GM23248 (cell line): ENCODE data around the gene TFF1. TPM values are rescaled to one million over a fixed set of nuclear protein-coding genes. Genes with fewer than 3 reads are reported as not detected.

Experiments used
- DNase-seq: peaks from one replicate; pipeline ENCODE4 v3.0.0-alpha.2; 2015
- H2AFZ ChIP-seq: fragments of 200-600 bp; sonication (generic); 2 replicates; pipeline ENCODE4 v1.6.1; 2016; ENCODE audit warnings: antibody characterized with exemption
- H3F3A ChIP-seq: fragments of 200-600 bp; sonication (generic); 2 replicates; pipeline ENCODE4 v1.6.1; 2016; ENCODE audit warnings: mild to moderate bottlenecking, antibody characterized with exemption, mixed run types; ENCODE audit not compliant: insufficient read depth
- H3K27ac ChIP-seq: fragments of 200-600 bp; sonication (generic); 2 replicates; pipeline ENCODE4 v1.5.1; 2016; ENCODE audit warnings: mild to moderate bottlenecking
- H3K27me3 ChIP-seq: fragments of 200-600 bp; sonication (generic); replicated peaks from 2 replicates; pipeline ENCODE4 v1.6.1; 2016; ENCODE audit warnings: mild to moderate bottlenecking; ENCODE audit not compliant: insufficient read depth
- H3K36me3 ChIP-seq: fragments of 200-600 bp; sonication (generic); 2 replicates; pipeline ENCODE4 v1.6.1; 2016; ENCODE audit warnings: low read depth, mild to moderate bottlenecking
- H3K4me1 ChIP-seq: fragments of 200-600 bp; sonication (generic); 2 replicates; pipeline ENCODE4 v1.6.1; 2016; ENCODE audit warnings: mild to moderate bottlenecking; ENCODE audit not compliant: insufficient read depth
- H3K4me2 ChIP-seq: fragments of 200-600 bp; sonication (generic); one replicate; pipeline ENCODE4 v1.6.1; 2016; ENCODE audit warnings: mild to moderate bottlenecking; ENCODE audit not compliant: unreplicated experiment
- H3K4me3 ChIP-seq: fragments of 200-600 bp; sonication (generic); 2 replicates; pipeline ENCODE4 v1.5.1; 2016; ENCODE audit warnings: mild to moderate bottlenecking
- H3K79me2 ChIP-seq: fragments of 200-600 bp; sonication (generic); 2 replicates; pipeline ENCODE4 v1.6.1; 2016; ENCODE audit warnings: mild to moderate bottlenecking; ENCODE audit not compliant: insufficient read depth
- H3K9ac ChIP-seq: fragments of 200-600 bp; sonication (generic); 2 replicates; pipeline ENCODE4 v1.6.1; 2016; ENCODE audit warnings: mild to moderate bottlenecking
- H3K9me2 ChIP-seq: fragments of 200-600 bp; sonication (generic); 2 replicates; pipeline ENCODE4 v1.6.1; 2016; ENCODE audit warnings: mixed run types, mild to moderate bottlenecking, moderate library complexity; ENCODE audit not compliant: insufficient read depth
- H3K9me3 ChIP-seq: fragments of 200-600 bp; sonication (generic); one replicate; pipeline ENCODE4 v1.6.1; 2017; ENCODE audit warnings: low read depth
- H4K20me1 ChIP-seq: fragments of 200-600 bp; sonication (generic); 2 replicates; pipeline ENCODE4 v1.6.0; 2016; ENCODE audit not compliant: insufficient read depth
- EZH2 ChIP-seq: fragments of 200-600 bp; sonication (generic); IDR thresholded peaks from 2 replicates; pipeline ENCODE4 v1.6.1; 2018; ENCODE audit warnings: antibody characterized with exemption, mild to moderate bottlenecking; ENCODE audit not compliant: insufficient read depth, poor library complexity, severe bottlenecking
- EZH2phosphoT487 ChIP-seq: fragments of 200-600 bp; sonication (generic); IDR thresholded peaks from 2 replicates; pipeline ENCODE4 v1.6.1; 2018; ENCODE audit warnings: antibody characterized with exemption, moderate library complexity, mild to moderate bottlenecking, low read depth; ENCODE audit not compliant: insufficient read depth
- WGBS, 2 experiments: methylation state at CpG; one replicate each; pipeline ENCODE4 v1.1.6; 2015 to 2017; ENCODE audit warnings: low lambda C conversion rate in 2 of 2, low coverage in 1 of 2; ENCODE audit errors: missing lambda C conversion rate in 2 of 2; 5-methylcytosine and 5-hydroxymethylcytosine counted together
- in situ Hi-C: fragments of 300-500 bp; cut with MboI; formaldehyde crosslinking; loops from 2 replicates; pipeline ENCODE4 v1.15.0; 2020
- polyA plus RNA-seq: library from polyadenylated mRNA; unstranded; fragments of >200 nt; fragmentation: Nextera tagmentation; extraction: Ambion mirVana; gene quantifications from 2 replicates; pipeline ENCODE4 v1.2.1, GENCODE V29; 2016
- total RNA-seq: library from RNA; depleted of rRNA; stranded (reverse); fragments of >200 nt; shearing (Covaris generic); gene quantifications from 2 replicates; pipeline ENCODE4 v1.2.3, GENCODE V29; 2014

TFF1 gene
- total and polyA plus RNA-seq, 2 experiments from 2014 or later = not detected

DNA sequence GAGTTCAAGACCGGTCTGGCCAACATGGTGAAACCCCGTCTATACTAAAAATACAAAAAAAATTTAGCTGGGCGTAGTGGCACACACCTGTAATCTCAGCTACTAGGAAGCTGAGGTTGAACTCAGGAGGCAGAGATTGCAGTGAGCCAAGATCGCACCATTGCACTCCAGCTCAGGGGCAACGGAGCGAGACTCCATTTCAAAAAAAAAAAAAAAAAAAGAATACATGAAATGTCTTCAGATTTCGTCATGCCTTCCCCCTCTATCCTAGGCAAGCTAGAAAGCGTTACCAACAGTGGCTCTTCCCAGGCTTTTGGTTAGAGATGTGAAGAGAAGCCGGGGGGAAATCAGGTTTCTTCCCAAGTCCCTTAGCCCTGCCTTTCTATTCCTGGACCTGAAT, 3.6 kb downstream of the TFF1 start:
- 58 to 59% methylated on average over 9 of the region's 9 CpGs for WGBS, 2 experiments

DNA sequence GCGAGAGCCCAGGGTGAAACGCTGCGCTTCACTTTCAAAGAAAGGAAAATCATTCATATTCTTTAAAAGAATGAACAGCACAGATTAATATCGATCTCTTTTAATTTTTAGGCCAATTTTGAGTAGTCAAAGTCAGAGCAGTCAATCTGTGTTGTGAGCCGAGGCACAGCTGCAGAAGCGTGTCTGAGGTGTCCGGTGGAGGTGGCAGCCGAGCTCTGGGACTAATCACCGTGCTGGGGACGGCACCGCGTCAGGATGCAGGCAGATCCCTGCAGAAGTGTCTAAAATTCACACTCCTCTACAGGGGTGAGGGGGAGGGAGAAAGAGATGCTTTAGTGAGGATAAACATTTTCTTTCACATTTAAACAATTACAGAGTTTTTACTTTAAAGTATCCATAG, 4.1 kb downstream of the TFF1 start:
- 30 to 34% methylated on average over 12 of the region's 12 CpGs for WGBS, 2 experiments
- no peak for DNase-seq
- Histone ChIP-seq H2AFZ (no peak overlapping the region), H3K4me2 (no peak overlapping the region), H3F3A (no peaks in the 10 kb centered on the region), H3K79me2 (no peaks in the 10 kb centered on the region), H3K36me3 (no peaks in the 10 kb centered on the region), H3K9ac (no peak overlapping the region), H3K9me3 (no peaks in the 10 kb centered on the region), H4K20me1 (no peaks in the 10 kb centered on the region), H3K9me2 (no peaks in the 10 kb centered on the region), H3K4me1 (no peaks in the 10 kb centered on the region), H3K27ac (no peak overlapping the region), H3K27me3 (0 out of 2 replicates have a peak, but pooled peaks cover 2% of the 10 kb centered on the region), H3K4me3 (no peak overlapping the region)
- in situ Hi-C loops = no loop called here
- no peak for TF ChIP-seq EZH2
- TF ChIP-seq EZH2phosphoT487 = no peak

More for the DNA sequence above, 3.6 kb downstream of the TFF1 start:
- Histone ChIP-seq H3K79me2 (no peaks in the 10 kb centered on the region), H3F3A (no peaks in the 10 kb centered on the region), H3K27ac (no peak overlapping the region), H3K9me3 (no peaks in the 10 kb centered on the region), H3K4me3 (no peak overlapping the region), H2AFZ (no peak overlapping the region), H3K9me2 (no peaks in the 10 kb centered on the region), H3K4me1 (no peaks in the 10 kb centered on the region), H3K27me3 (0 out of 2 replicates have a peak, but pooled peaks cover 2% of the 10 kb centered on the region), H3K9ac (no peak overlapping the region), H3K4me2 (no peak overlapping the region), H4K20me1 (no peaks in the 10 kb centered on the region), H3K36me3 (no peaks in the 10 kb centered on the region)
- in situ Hi-C loops = no loop called here
- no peak for DNase-seq
- no peak for TF ChIP-seq EZH2phosphoT487
- no peak for TF ChIP-seq EZH2

DNA sequence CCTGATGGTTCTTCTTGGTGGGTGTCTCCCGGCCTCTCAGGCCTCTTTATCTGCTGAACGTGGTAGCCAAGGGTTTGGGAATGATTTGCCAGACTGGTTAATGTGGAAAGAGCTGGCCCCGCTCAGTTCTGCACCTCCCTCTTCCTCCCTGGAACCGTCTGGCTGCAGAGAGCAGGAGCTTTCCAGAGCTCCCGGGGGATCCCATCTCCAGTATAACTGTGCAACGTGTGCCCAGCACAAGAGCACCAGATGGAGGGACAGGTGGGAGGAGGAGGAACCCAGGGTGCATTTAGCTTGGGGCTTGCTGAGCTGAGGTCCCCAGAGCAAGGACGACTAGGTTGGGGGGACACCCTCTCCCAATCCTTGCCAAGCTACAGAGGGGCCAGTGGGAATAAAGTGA, 5.0 kb downstream of the TFF1 start:
- no peaks in the 10 kb centered on the region for H3K79me2 ChIP-seq
- H3K9me3 ChIP-seq = no peaks in the 10 kb centered on the region
- H3K9me2 ChIP-seq = no peaks in the 10 kb centered on the region
- in situ Hi-C loops = no loop called here
- H4K20me1 ChIP-seq = no peaks in the 10 kb centered on the region
- no peak overlapping the region for H3K4me3 ChIP-seq
- no peak overlapping the region for H2AFZ ChIP-seq
- no peaks in the 10 kb centered on the region for H3F3A ChIP-seq
- H3K4me2 ChIP-seq = no peak overlapping the region
- no peak for DNase-seq
- H3K27me3 ChIP-seq = 0 out of 2 replicates have a peak, but pooled peaks cover 2% of the 10 kb centered on the region
- H3K9ac ChIP-seq = no peak overlapping the region
- H3K27ac ChIP-seq = no peak overlapping the region
- no peak for TF ChIP-seq EZH2
- no peak for TF ChIP-seq EZH2phosphoT487
- WGBS, 2 experiments = 6 to 18% methylated on average over 7 of the region's 7 CpGs
- no peaks in the 10 kb centered on the region for H3K36me3 ChIP-seq
- H3K4me1 ChIP-seq = no peaks in the 10 kb centered on the region

DNA sequence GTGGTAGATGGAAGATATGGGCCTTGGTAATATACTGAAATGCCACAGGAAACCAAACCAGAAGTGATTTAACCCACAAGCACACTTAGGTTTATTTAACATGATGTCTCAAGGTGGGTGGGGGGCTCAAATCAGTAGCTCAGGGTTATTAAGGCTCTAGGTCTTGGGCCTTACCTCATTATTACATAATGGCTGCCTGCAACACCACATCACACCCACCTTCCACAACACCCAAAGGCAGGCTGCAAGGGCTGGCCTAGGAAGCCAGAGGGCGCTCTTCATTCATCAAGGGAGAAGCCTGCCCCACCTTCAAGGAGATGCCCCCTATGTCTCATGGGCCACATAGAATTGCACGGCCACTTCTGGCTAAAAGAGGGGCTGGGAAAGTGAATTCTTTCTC, 6.0 kb downstream of the TFF1 start:
- Histone ChIP-seq H3K4me1 (no peaks in the 10 kb centered on the region), H3K9me3 (no peaks in the 10 kb centered on the region), H2AFZ (no peak overlapping the region), H3K79me2 (no peaks in the 10 kb centered on the region), H3K9ac (no peak overlapping the region), H3F3A (no peaks in the 10 kb centered on the region), H3K27me3 (0 out of 2 replicates have a peak, but pooled peaks cover 2% of the 10 kb centered on the region), H3K4me2 (no peak overlapping the region), H4K20me1 (no peaks in the 10 kb centered on the region), H3K36me3 (no peaks in the 10 kb centered on the region), H3K4me3 (no peak overlapping the region), H3K27ac (no peak overlapping the region), H3K9me2 (no peaks in the 10 kb centered on the region)
- TF ChIP-seq EZH2 (no peak), EZH2phosphoT487 (no peak)
- 33 to 36% methylated on average over 2 of the region's 2 CpGs for WGBS, 2 experiments
- in situ Hi-C loops = no loop called here
- DNase-seq = no peak

DNA sequence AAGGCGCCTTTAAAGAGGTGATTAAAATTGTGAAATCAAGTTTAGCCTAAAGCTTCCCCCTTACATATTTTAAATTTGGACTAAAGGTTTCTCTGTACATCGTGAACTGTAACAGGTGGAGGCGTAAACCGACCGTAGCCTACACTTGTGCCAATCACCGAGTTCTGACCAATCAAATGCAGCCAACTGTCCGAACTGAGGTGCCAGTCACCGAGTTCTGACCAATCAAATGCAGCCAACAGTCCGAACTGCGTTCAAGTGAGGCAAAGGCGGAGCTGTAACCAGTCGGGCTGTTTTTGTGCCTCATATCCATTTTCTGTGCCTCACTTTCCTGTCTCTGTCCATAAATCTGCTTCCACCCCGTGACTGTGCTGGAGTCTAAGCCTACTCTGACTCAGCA, 7.4 kb downstream of the TFF1 start:
- no peaks in the 10 kb centered on the region for H3F3A ChIP-seq
- TF ChIP-seq EZH2phosphoT487 (no peak), EZH2 (no peak)
- H3K27me3 ChIP-seq = 0 out of 2 replicates have a peak, but pooled peaks cover 2% of the 10 kb centered on the region
- H2AFZ ChIP-seq = no peak overlapping the region
- no peaks in the 10 kb centered on the region for H3K9me3 ChIP-seq
- no peak overlapping the region for H3K4me3 ChIP-seq
- H3K9me2 ChIP-seq = no peaks in the 10 kb centered on the region
- no peaks in the 10 kb centered on the region for H4K20me1 ChIP-seq
- H3K36me3 ChIP-seq = no peaks in the 10 kb centered on the region
- DNase-seq = no peak
- H3K79me2 ChIP-seq = no peaks in the 10 kb centered on the region
- no peak overlapping the region for H3K27ac ChIP-seq
- in situ Hi-C loops = no loop called here
- H3K9ac ChIP-seq = no peak overlapping the region
- H3K4me2 ChIP-seq = no peak overlapping the region
- 52 to 54% methylated on average over 13 of the region's 13 CpGs for WGBS, 2 experiments
- H3K4me1 ChIP-seq = no peaks in the 10 kb centered on the region
